Ascending aorta (tissue), 2 donors: Measurements from ENCODE around the gene ANKRD11. TPM values are rescaled to one million over a fixed set of nuclear protein-coding genes. Genes with fewer than 3 reads are reported as not detected.

Source experiments
- DNase-seq, 2 donors: peaks; one replicate each; pipeline ENCODE4 v3.0.0-alpha.2; 2019; ENCODE audit warnings: low spot score in 2 of 2
- H3K27ac ChIP-seq, 2 donors: fragments of 200-600 bp; sonication (generic); one replicate each; pipeline ENCODE4 v1.5.1; 2016 to 2017; ENCODE audit warnings: mild to moderate bottlenecking in 1 of 2
- H3K27me3 ChIP-seq: fragments of 200-600 bp; sonication (generic); one replicate; pipeline ENCODE4 v1.5.1; 2017
- H3K36me3 ChIP-seq, 2 donors: fragments of 200-600 bp; sonication (generic); one replicate each; pipeline ENCODE4 v1.5.1; 2016
- H3K4me1 ChIP-seq, 2 donors: fragments of 200-600 bp; sonication (generic); one replicate each; pipeline ENCODE4 v1.5.1; 2016 to 2017; ENCODE audit warnings: mild to moderate bottlenecking in 1 of 2
- H3K4me3 ChIP-seq, 2 donors: fragments of 200-600 bp; sonication (generic); one replicate each; pipeline ENCODE4 v1.5.1; 2016 to 2017; ENCODE audit warnings: mild to moderate bottlenecking in 1 of 2
- H3K9me3 ChIP-seq, 2 donors: fragments of 200-600 bp; sonication (generic); one replicate each; pipeline ENCODE4 v1.5.1; 2016
- intact Hi-C: fragments of 100-400 bp; cut with DNase I; formaldehyde crosslinking; loops from one replicate; pipeline ENCODE4 v1.15.1; 2023
- total RNA-seq: library from RNA; depleted of rRNA; stranded (reverse); fragments of >200 nt; gene quantifications from one replicate; pipeline ENCODE4 v1.1.0, GENCODE V29; 2016
- TF ChIP-seq, protein P1 (sequence below), 3 experiments: fragments of 200-600 bp in 2 of 3; fragments of 450-650 bp in 1 of 3; sonication (generic) in 2 of 3; IDR thresholded peaks; one replicate each; pipeline ENCODE4 v1.5.1; 2016 to 2019; ENCODE audit warnings: antibody characterized with exemption in 3 of 3, mild to moderate bottlenecking in 1 of 3, moderate library complexity in 1 of 3

The ANKRD11 gene
- total RNA-seq, 1 donor from 2014 or later = 124 TPM

DNA sequence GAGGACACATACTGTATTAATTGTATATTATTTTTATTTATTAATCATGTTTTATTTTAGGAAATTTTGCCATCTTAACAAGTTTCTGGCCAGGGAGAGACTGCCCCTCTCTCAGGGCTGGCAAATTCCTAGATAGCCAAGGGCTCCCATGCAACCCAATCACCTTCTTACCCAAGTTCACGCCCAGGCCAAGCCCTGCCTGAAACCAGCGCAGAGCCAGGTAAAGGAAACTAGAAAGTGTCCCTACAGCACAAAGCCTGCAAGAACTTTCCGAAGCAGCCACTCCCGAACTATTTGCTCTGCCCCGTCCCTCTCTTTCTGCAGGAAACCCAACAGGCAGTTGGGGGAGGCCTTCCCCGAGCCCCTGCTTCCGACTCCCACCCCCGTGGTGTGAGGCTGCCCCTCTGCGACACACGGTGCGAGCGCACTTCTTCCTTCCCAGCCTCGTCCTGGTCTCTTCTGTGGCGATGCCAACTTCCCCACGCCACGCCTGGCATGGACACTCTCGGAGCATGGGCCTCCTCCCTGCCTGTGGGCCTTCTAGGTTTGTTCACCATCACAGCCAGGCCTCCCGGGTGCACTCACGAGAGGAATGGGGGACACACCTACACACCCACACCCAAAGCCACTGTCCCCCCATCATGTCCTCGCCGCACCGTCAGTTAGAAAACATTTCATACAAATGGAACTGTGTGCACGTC lies 172.5 kb downstream of the ANKRD11 start:
- peaks cover 20 to 48% of the 10 kb centered on the region in 2 donors for H3K4me1 ChIP-seq
- TF ChIP-seq, protein P1, sequence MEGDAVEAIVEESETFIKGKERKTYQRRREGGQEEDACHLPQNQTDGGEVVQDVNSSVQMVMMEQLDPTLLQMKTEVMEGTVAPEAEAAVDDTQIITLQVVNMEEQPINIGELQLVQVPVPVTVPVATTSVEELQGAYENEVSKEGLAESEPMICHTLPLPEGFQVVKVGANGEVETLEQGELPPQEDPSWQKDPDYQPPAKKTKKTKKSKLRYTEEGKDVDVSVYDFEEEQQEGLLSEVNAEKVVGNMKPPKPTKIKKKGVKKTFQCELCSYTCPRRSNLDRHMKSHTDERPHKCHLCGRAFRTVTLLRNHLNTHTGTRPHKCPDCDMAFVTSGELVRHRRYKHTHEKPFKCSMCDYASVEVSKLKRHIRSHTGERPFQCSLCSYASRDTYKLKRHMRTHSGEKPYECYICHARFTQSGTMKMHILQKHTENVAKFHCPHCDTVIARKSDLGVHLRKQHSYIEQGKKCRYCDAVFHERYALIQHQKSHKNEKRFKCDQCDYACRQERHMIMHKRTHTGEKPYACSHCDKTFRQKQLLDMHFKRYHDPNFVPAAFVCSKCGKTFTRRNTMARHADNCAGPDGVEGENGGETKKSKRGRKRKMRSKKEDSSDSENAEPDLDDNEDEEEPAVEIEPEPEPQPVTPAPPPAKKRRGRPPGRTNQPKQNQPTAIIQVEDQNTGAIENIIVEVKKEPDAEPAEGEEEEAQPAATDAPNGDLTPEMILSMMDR (IDR thresholded peaks at IDR 0.05) = no peak
- no peak for DNase-seq
- peak overlapping the region in 1 of 2 donors; percentile 49 for H3K27ac ChIP-seq
- peaks cover 6% of the 10 kb centered on the region in 2 donors for H3K36me3 ChIP-seq
- intact Hi-C loops = no loop called here
- no peaks in the 10 kb centered on the region for H3K27me3 ChIP-seq
- no peak overlapping the region for H3K4me3 ChIP-seq
- H3K9me3 ChIP-seq = no peaks in the 10 kb centered on the region

DNA sequence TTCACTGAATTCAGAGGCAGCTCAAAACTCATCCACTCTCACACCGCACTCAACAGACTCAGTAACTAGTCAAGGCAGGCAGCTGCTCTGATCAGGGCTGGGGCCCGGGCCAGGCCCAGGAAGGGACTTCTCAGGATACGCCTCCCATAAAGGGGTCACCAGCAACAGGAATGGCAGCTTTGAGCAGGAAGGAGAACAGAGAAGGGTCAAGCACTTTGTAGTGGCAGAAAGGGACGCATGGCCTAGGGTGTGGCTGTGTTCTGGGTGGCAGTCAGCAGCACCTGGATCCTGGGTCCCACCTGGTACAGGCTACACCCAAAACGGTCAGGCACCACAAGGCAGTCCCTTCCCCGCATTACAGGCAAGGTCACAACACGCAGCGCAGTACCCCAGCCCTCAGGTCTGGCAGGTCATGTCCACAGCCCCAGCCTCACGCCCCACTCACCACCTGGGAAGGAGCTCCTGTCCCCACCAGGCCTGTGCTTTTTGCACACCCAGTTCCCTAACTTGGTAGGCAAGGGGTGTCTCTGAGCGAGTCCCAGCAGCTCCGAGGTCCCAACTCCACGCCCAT lies 173.2 kb downstream of the ANKRD11 start:
- H3K4me1 ChIP-seq = peaks cover 20 to 43% of the 10 kb centered on the region in 2 donors
- DNase-seq = no peak
- intact Hi-C loops = no loop called here
- H3K4me3 ChIP-seq = no peak overlapping the region
- TF ChIP-seq, protein P1 (IDR thresholded peaks at IDR 0.05) = no peak
- H3K27me3 ChIP-seq = no peaks in the 10 kb centered on the region
- H3K36me3 ChIP-seq = peaks cover 6 to 13% of the 10 kb centered on the region in 2 donors
- H3K9me3 ChIP-seq = no peaks in the 10 kb centered on the region
- H3K27ac ChIP-seq = peak overlapping the region in 1 of 2 donors; percentile 49

DNA sequence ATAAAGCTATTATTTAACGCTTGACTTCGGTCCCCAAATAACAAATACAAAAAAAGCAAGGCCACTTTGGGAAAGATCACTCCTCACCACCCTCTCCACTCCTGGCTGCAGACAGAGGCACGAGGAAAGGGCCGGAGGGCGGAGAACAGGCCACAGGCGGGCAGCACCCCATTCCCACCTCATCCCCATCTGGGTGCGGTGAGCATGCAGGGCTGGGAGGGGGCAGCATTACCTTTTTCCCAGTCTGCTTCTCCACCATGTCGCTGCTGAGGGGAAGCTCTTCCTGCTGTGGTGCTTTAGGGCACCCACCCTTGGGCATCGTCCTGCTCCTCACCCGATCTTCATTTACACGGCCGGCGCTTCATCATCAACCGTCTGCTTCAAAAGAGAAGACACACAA lies 173.7 kb downstream of the ANKRD11 start:
- peaks cover 20 to 43% of the 10 kb centered on the region in 2 donors for H3K4me1 ChIP-seq
- H3K36me3 ChIP-seq = peaks cover 6 to 18% of the 10 kb centered on the region in 2 donors
- no peak for DNase-seq
- no peaks in the 10 kb centered on the region for H3K9me3 ChIP-seq
- H3K27ac ChIP-seq = no peak overlapping the region
- no peaks in the 10 kb centered on the region for H3K27me3 ChIP-seq
- TF ChIP-seq, protein P1 (IDR thresholded peaks at IDR 0.05) = no peak
- intact Hi-C loops = no loop called here
- H3K4me3 ChIP-seq = no peak overlapping the region

DNA sequence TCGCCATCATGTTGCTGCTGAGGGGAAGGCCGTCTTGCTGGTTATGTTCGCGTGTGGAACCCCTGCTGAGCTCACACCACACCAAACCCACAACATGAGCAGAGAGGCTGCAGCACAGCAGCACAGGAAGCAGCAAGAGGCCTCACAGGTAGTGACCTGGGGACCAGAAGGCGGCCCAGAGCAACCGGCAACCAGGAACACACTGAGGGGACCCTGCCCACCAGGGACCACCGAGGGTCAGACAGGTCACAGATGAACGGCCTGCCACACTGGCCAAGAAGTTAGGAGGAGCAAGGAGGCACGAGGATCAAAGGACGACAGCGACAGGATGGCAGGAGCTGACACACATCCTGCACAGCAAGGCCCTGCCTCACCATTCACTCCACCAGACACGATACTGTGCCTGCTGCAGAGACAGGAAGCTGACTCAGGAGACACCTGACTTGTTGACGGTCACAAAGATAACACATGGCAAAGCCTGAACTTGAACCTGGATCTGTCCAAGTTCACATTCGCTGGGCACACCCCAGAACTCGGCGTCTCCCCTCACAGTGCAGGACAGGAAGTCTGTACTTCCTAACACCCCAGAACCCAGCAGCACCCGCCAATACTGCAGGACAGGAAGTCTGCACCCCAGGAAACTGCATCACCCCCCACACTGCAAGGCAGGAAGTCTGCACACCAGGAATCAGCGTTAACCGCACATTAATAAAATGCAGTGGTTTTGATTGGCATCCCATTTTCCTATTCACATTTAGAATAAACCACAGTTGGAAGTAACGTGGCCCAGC lies 174.4 kb downstream of the ANKRD11 start:
- H3K36me3 ChIP-seq = peaks cover 6 to 18% of the 10 kb centered on the region in 2 donors
- H3K4me1 ChIP-seq = peaks cover 18 to 39% of the 10 kb centered on the region in 2 donors
- TF ChIP-seq, protein P1 (IDR thresholded peaks at IDR 0.05) = no peak
- H3K27ac ChIP-seq = peak overlapping the region; percentile 1 to 9
- H3K9me3 ChIP-seq = no peaks in the 10 kb centered on the region
- intact Hi-C loops = no loop called here
- DNase-seq = no peak
- no peak overlapping the region for H3K4me3 ChIP-seq
- H3K27me3 ChIP-seq = no peaks in the 10 kb centered on the region

DNA sequence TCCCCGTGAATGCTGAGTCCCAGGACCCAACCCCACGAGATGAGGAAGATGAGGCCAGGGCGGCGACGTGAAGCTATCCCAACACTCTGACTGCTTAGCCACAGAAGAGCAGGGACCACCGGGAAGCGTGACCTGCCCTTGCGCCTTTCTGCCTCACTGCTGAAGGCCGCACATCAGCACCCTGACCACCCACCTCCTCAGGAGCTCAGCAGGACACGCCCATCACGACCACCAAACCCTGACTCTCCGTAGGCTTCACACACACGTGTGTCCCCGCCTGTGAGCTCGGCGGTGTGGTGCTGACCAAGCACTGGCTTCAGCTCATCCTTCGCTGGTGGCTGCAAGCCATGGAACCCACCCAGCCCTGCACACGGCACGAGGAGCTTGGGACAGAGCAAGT lies 175.1 kb downstream of the ANKRD11 start:
- Histone ChIP-seq H3K4me3 (no peak overlapping the region), H3K36me3 (peaks cover 6 to 18% of the 10 kb centered on the region in 2 donors), H3K27ac (peak overlapping the region; percentile 1 to 9), H3K9me3 (no peaks in the 10 kb centered on the region), H3K4me1 (peaks cover 13 to 34% of the 10 kb centered on the region in 2 donors), H3K27me3 (no peaks in the 10 kb centered on the region)
- intact Hi-C loops = no loop called here
- TF ChIP-seq, protein P1 (IDR thresholded peaks at IDR 0.05) = no peak
- DNase-seq = no peak
